ENCODE measurements around the gene KRTCAP2. TPM values are rescaled to one million over a fixed set of nuclear protein-coding genes. Genes with fewer than 3 reads are reported as not detected.

The KRTCAP2 gene
- total RNA-seq, 4 donors from 2014 or later: 1.5 to 200 (median 62.5) TPM

GRCh38 chr1:155184351-155184811 is 11.3 kb upstream of the KRTCAP2 start:
- Histone ChIP-seq H3K27ac (no peak overlapping the region), H3K9me3 (no peaks in the 10 kb centered on the region), H3K4me1 (no peaks in the 10 kb centered on the region), H3K4me3 (no peak overlapping the region), H3K36me3 (no peaks in the 10 kb centered on the region), H3K27me3 (no peaks in the 10 kb centered on the region)
- TF ChIP-seq CTCF (IDR thresholded peaks at IDR 0.05) (no peak), POLR2A (IDR thresholded peaks at IDR 0.05) (no peak)
- no peak for DNase-seq
- intact Hi-C loops (cut with DNase I; ENCODE audit: low total_unique reads): no loop called here

GRCh38 chr1:155183775-155184221 is 10.7 kb upstream of the KRTCAP2 start:
- Histone ChIP-seq H3K27ac (no peak overlapping the region), H3K36me3 (no peaks in the 10 kb centered on the region), H3K4me3 (no peak overlapping the region), H3K4me1 (no peaks in the 10 kb centered on the region), H3K27me3 (no peaks in the 10 kb centered on the region), H3K9me3 (no peaks in the 10 kb centered on the region)
- intact Hi-C loops (cut with DNase I; ENCODE audit: low total_unique reads): no loop called here
- no peak for DNase-seq
- TF ChIP-seq CTCF (IDR thresholded peaks at IDR 0.05) (no peak), POLR2A (IDR thresholded peaks at IDR 0.05) (no peak)

- intact Hi-C loops (cut with DNase I; ENCODE audit: low total_unique reads): no loop called here
- Histone ChIP-seq H3K27ac (no peak overlapping the region), H3K4me3 (no peak overlapping the region), H3K9me3 (no peaks in the 10 kb centered on the region), H3K36me3 (no peaks in the 10 kb centered on the region), H3K27me3 (no peaks in the 10 kb centered on the region), H3K4me1 (no peaks in the 10 kb centered on the region)
- TF ChIP-seq POLR2A (IDR thresholded peaks at IDR 0.05) (no peak), CTCF (IDR thresholded peaks at IDR 0.05) (no peak)
- DNase-seq: peak; percentile 7 to 13
These were observed 9.0 kb upstream of the KRTCAP2 start for GRCh38 chr1:155182052-155182550.

- Histone ChIP-seq H3K27ac (no peak overlapping the region), H3K4me3 (no peak overlapping the region), H3K27me3 (no peaks in the 10 kb centered on the region), H3K4me1 (no peaks in the 10 kb centered on the region), H3K36me3 (no peaks in the 10 kb centered on the region), H3K9me3 (no peaks in the 10 kb centered on the region)
- intact Hi-C loops (cut with DNase I; ENCODE audit: low total_unique reads): no loop called here
- peak; percentile 10 for DNase-seq
- TF ChIP-seq POLR2A (IDR thresholded peaks at IDR 0.05) (no peak), CTCF (IDR thresholded peaks at IDR 0.05) (no peak)
These were observed 8.4 kb upstream of the KRTCAP2 start for GRCh38 chr1:155181371-155182051.
